ENCODE results near the gene RIMBP2.

RIMBP2 gene

GRCh38 chr12:130478786-130479185, 237.3 kb downstream of the RIMBP2 start:
- no peaks in the 10 kb centered on the region for H3K79me2 ChIP-seq (ENCODE audit: insufficient read depth, low read length)
- H2AFZ ChIP-seq (ENCODE audit: low read depth, low read length) = no peak overlapping the region
- no peaks in the 10 kb centered on the region for H3K27me3 ChIP-seq (ENCODE audit: insufficient read depth, low read length, poor library complexity)
- ATAC-seq (ENCODE audit: insufficient read depth, low read depth) (no peak), DNase-seq (no peak)
- H3K9ac ChIP-seq (ENCODE audit: low read depth, low read length) = no peak overlapping the region
- H3K9me3 ChIP-seq (ENCODE audit: insufficient read depth, low read length, severe bottlenecking) = no peaks in the 10 kb centered on the region
- no peaks in the 10 kb centered on the region for H4K20me1 ChIP-seq (ENCODE audit: insufficient read depth, low read length)
- no peaks in the 10 kb centered on the region for H3K4me1 ChIP-seq (ENCODE audit: insufficient read depth, low read length)
- H3K4me3 ChIP-seq (ENCODE audit: low read depth in 1 of 2, low read length in 2 of 2) = no peak overlapping the region
- no peaks in the 10 kb centered on the region for H3K36me3 ChIP-seq (ENCODE audit: insufficient read depth, low read length)
- TF ChIP-seq CTCF (IDR thresholded peaks at IDR 0.05; ENCODE audit: borderline replicate concordance, extremely low read depth, low read length, poor library complexity, severe bottlenecking) (no peak), EZH2 (IDR thresholded peaks at IDR 0.05; ENCODE audit: borderline replicate concordance, low read depth, low read length, severe bottlenecking) (no peak)
- no peak overlapping the region for H3K4me2 ChIP-seq (ENCODE audit: insufficient read depth, low read length)
- no peak overlapping the region for H3K27ac ChIP-seq (ENCODE audit: low read length)

DNA sequence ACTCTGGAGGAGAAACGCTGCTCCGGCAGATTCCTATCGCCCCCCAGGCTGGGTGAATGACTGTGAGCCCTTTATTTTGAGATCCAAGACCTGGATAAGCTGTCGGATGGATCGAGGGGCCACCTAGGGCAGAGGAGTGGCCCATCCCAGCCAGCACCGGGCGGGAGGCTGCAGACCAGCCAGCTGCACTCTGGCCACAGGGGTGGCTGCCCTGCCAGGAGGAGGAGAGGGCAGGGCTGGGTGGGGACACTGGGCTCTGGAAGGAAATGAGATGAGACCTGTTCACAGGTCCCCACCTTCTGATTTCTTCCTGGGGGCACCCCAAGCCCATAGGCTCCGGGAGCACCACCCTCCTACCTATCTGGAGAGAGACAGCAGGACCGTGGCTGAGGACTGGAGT, 238.4 kb downstream of the RIMBP2 start:
- Histone ChIP-seq H3K4me3 (ENCODE audit: low read depth in 1 of 2, low read length in 2 of 2) (no peak overlapping the region), H3K4me2 (ENCODE audit: insufficient read depth, low read length) (no peak overlapping the region), H3K9me3 (ENCODE audit: insufficient read depth, low read length, severe bottlenecking) (no peaks in the 10 kb centered on the region), H3K27ac (ENCODE audit: low read length) (no peak overlapping the region), H3K79me2 (ENCODE audit: insufficient read depth, low read length) (no peaks in the 10 kb centered on the region), H4K20me1 (ENCODE audit: insufficient read depth, low read length) (no peaks in the 10 kb centered on the region), H3K4me1 (ENCODE audit: insufficient read depth, low read length) (no peaks in the 10 kb centered on the region), H3K36me3 (ENCODE audit: insufficient read depth, low read length) (no peaks in the 10 kb centered on the region), H2AFZ (ENCODE audit: low read depth, low read length) (no peak overlapping the region), H3K9ac (ENCODE audit: low read depth, low read length) (no peak overlapping the region), H3K27me3 (ENCODE audit: insufficient read depth, low read length, poor library complexity) (no peaks in the 10 kb centered on the region)
- DNase-seq (no peak), ATAC-seq (ENCODE audit: insufficient read depth, low read depth) (no peak)
- TF ChIP-seq EZH2 (IDR thresholded peaks at IDR 0.05; ENCODE audit: borderline replicate concordance, low read depth, low read length, severe bottlenecking) (no peak), CTCF (IDR thresholded peaks at IDR 0.05; ENCODE audit: borderline replicate concordance, extremely low read depth, low read length, poor library complexity, severe bottlenecking) (no peak)

DNA sequence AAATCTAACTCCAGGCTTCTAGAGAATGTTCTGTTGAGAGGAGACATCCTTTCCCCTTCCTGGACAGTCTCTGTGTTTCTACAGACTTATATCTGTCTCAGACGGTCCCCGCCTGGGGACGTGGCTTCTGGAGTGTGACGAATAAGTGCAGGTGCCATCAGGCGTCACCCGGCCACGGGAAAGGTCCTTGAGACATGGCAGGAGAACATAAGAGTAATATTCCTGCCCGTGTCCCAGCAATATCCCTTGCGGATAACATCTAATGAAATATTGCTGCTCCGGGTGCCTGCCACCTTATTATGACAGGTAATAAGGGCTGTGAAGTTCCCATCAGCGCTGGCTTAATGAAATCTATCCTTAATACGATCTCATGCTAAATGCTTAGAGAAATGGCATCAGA, 238.8 kb downstream of the RIMBP2 start:
- no peak for DNase-seq
- H3K9ac ChIP-seq (ENCODE audit: low read depth, low read length) = no peak overlapping the region
- no peaks in the 10 kb centered on the region for H4K20me1 ChIP-seq (ENCODE audit: insufficient read depth, low read length)
- H3K9me3 ChIP-seq (ENCODE audit: insufficient read depth, low read length, severe bottlenecking) = no peaks in the 10 kb centered on the region
- H2AFZ ChIP-seq (ENCODE audit: low read depth, low read length) = no peak overlapping the region
- no peaks in the 10 kb centered on the region for H3K4me1 ChIP-seq (ENCODE audit: insufficient read depth, low read length)
- H3K27ac ChIP-seq (ENCODE audit: low read length) = no peak overlapping the region
- H3K27me3 ChIP-seq (ENCODE audit: insufficient read depth, low read length, poor library complexity) = no peaks in the 10 kb centered on the region
- H3K36me3 ChIP-seq (ENCODE audit: insufficient read depth, low read length) = no peaks in the 10 kb centered on the region
- no peak for ATAC-seq (ENCODE audit: insufficient read depth, low read depth)
- H3K4me3 ChIP-seq (ENCODE audit: low read depth in 1 of 2, low read length in 2 of 2) = no peak overlapping the region
- no peaks in the 10 kb centered on the region for H3K79me2 ChIP-seq (ENCODE audit: insufficient read depth, low read length)
- no peak overlapping the region for H3K4me2 ChIP-seq (ENCODE audit: insufficient read depth, low read length)
- no peak for TF ChIP-seq CTCF (IDR thresholded peaks at IDR 0.05; ENCODE audit: borderline replicate concordance, extremely low read depth, low read length, poor library complexity, severe bottlenecking)
- no peak for TF ChIP-seq EZH2 (IDR thresholded peaks at IDR 0.05; ENCODE audit: borderline replicate concordance, low read depth, low read length, severe bottlenecking)
